ENCODE results near the gene ARHGAP10.

DNA sequence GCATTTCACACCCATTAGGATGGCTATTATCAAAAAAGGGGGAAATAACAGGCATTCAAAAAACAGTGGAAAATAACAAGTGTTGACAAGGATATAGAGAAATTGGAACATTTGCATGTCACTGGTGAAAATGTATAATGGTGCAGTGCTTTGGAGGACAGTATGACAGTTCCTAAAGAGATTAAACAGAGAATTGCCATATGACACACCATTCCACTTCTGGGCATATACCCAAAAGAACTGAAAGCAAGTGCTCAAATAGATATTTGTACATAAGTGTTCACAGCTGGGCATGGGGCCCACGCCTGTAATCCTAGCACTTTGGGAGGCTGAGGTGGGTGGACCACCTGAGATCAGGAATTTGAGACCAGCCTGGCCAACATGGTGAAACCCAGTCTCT is 362.3 kb downstream of the ARHGAP10 start:
- TF ChIP-seq POLR2AphosphoS5 (IDR thresholded peaks at IDR 0.05; ENCODE audit: low read depth, low read length), result no peak
- TF ChIP-seq POU2F2 (IDR thresholded peaks at IDR 0.05; ENCODE audit: low read depth, low read length), result no peak
- no peak for TF ChIP-seq TAF1 (IDR thresholded peaks at IDR 0.05; ENCODE audit: low read depth, low read length)
- TF ChIP-seq POLR2A (IDR thresholded peaks at IDR 0.05; ENCODE audit: low read depth, low read length), result no peak
